ENCODE results near the gene AS3MT. TPM values are rescaled to one million over a fixed set of nuclear protein-coding genes. Genes with fewer than 3 reads are reported as not detected.

The AS3MT gene
- total and polyA plus RNA-seq, 2 of the 8 experiments (the other 6 are each of a cell fraction or from before 2014, with no cell fraction given): 5.8 to 10.3 TPM

DNA sequence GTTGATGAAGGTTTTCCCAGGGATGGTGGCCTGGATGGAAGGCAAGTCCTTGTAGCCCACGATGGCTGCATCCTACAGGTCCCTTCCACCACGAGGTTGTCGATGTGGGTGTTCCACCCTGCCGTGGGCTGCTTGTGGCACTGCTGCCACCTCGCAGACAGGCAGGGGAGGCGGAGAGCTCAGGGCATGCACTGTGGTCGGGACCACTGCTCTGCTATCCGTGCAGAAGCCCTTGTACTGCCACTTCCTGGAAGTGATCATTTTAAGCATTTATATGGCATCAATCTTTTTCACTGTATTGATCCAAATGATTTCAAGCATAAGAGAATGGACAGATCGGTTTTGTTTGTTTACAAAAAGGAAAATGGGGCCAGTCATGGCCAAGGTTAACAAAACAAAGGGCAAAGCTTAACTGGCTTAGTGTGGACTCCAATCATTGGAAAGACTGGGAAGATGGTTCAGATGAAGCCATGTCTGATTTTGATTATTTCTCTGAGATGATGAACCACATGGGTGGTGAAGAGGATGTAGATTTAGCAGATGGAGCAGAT is 23.8 kb upstream of the AS3MT start (continued):
- TF ChIP-seq, protein P1, sequence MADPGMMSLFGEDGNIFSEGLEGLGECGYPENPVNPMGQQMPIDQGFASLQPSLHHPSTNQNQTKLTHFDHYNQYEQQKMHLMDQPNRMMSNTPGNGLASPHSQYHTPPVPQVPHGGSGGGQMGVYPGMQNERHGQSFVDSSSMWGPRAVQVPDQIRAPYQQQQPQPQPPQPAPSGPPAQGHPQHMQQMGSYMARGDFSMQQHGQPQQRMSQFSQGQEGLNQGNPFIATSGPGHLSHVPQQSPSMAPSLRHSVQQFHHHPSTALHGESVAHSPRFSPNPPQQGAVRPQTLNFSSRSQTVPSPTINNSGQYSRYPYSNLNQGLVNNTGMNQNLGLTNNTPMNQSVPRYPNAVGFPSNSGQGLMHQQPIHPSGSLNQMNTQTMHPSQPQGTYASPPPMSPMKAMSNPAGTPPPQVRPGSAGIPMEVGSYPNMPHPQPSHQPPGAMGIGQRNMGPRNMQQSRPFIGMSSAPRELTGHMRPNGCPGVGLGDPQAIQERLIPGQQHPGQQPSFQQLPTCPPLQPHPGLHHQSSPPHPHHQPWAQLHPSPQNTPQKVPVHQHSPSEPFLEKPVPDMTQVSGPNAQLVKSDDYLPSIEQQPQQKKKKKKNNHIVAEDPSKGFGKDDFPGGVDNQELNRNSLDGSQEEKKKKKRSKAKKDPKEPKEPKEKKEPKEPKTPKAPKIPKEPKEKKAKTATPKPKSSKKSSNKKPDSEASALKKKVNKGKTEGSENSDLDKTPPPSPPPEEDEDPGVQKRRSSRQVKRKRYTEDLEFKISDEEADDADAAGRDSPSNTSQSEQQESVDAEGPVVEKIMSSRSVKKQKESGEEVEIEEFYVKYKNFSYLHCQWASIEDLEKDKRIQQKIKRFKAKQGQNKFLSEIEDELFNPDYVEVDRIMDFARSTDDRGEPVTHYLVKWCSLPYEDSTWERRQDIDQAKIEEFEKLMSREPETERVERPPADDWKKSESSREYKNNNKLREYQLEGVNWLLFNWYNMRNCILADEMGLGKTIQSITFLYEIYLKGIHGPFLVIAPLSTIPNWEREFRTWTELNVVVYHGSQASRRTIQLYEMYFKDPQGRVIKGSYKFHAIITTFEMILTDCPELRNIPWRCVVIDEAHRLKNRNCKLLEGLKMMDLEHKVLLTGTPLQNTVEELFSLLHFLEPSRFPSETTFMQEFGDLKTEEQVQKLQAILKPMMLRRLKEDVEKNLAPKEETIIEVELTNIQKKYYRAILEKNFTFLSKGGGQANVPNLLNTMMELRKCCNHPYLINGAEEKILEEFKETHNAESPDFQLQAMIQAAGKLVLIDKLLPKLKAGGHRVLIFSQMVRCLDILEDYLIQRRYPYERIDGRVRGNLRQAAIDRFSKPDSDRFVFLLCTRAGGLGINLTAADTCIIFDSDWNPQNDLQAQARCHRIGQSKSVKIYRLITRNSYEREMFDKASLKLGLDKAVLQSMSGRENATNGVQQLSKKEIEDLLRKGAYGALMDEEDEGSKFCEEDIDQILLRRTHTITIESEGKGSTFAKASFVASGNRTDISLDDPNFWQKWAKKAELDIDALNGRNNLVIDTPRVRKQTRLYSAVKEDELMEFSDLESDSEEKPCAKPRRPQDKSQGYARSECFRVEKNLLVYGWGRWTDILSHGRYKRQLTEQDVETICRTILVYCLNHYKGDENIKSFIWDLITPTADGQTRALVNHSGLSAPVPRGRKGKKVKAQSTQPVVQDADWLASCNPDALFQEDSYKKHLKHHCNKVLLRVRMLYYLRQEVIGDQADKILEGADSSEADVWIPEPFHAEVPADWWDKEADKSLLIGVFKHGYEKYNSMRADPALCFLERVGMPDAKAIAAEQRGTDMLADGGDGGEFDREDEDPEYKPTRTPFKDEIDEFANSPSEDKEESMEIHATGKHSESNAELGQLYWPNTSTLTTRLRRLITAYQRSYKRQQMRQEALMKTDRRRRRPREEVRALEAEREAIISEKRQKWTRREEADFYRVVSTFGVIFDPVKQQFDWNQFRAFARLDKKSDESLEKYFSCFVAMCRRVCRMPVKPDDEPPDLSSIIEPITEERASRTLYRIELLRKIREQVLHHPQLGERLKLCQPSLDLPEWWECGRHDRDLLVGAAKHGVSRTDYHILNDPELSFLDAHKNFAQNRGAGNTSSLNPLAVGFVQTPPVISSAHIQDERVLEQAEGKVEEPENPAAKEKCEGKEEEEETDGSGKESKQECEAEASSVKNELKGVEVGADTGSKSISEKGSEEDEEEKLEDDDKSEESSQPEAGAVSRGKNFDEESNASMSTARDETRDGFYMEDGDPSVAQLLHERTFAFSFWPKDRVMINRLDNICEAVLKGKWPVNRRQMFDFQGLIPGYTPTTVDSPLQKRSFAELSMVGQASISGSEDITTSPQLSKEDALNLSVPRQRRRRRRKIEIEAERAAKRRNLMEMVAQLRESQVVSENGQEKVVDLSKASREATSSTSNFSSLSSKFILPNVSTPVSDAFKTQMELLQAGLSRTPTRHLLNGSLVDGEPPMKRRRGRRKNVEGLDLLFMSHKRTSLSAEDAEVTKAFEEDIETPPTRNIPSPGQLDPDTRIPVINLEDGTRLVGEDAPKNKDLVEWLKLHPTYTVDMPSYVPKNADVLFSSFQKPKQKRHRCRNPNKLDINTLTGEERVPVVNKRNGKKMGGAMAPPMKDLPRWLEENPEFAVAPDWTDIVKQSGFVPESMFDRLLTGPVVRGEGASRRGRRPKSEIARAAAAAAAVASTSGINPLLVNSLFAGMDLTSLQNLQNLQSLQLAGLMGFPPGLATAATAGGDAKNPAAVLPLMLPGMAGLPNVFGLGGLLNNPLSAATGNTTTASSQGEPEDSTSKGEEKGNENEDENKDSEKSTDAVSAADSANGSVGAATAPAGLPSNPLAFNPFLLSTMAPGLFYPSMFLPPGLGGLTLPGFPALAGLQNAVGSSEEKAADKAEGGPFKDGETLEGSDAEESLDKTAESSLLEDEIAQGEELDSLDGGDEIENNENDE (IDR thresholded peaks at IDR 0.05; ENCODE audit: insufficient replicate concordance, low read length): no peak
- TF ChIP-seq SP1 (IDR thresholded peaks at IDR 0.05; ENCODE audit: low read depth, low read length) (no peak), SAP30 (IDR thresholded peaks at IDR 0.05; ENCODE audit: insufficient read depth, insufficient replicate concordance, low read length) (no peak), KDM1A (IDR thresholded peaks at IDR 0.05; ENCODE audit: borderline replicate concordance, low read length) (no peak), TAF1 (IDR thresholded peaks at IDR 0.05; ENCODE audit: low read depth, low read length) (no peak), YY1 (IDR thresholded peaks at IDR 0.05; ENCODE audit: low read depth, low read length) (no peak), CBX8 (IDR thresholded peaks at IDR 0.05; ENCODE audit: borderline replicate concordance, low read depth, low read length) (no peak), TEAD4 (IDR thresholded peaks at IDR 0.05; ENCODE audit: low read depth, low read length) (no peak)

All from H1 (cell line).